Large intestine (tissue), 12 donors: ENCODE results near the gene SMURF1. TPM values are rescaled to one million over a fixed set of nuclear protein-coding genes. Genes with fewer than 3 reads are reported as not detected.

Experiments used
- DNase-seq, 2 donors: peaks; one replicate each; pipeline versions ENCODE4 v3.0.0 to v3.0.0-alpha.2; 2013
- H3K27ac ChIP-seq: one replicate; pipeline ENCODE4 v1.5.1; 2013; ENCODE audit warnings: low read length
- H3K27me3 ChIP-seq: 2 replicates; pipeline ENCODE4 v1.6.1; 2013; ENCODE audit warnings: low read length; ENCODE audit not compliant: control insufficient read depth, insufficient read depth
- H3K36me3 ChIP-seq: 2 replicates; pipeline ENCODE4 v1.6.1; 2013; ENCODE audit warnings: low read length; ENCODE audit not compliant: control insufficient read depth, insufficient read depth
- H3K4me1 ChIP-seq: one replicate; pipeline ENCODE4 v1.6.1; 2013; ENCODE audit warnings: low read length; ENCODE audit not compliant: control insufficient read depth, insufficient read depth
- H3K4me3 ChIP-seq: one replicate; pipeline ENCODE4 v1.5.1; 2013; ENCODE audit warnings: low read length
- H3K9me3 ChIP-seq: one replicate; pipeline ENCODE4 v1.6.1; 2013; ENCODE audit warnings: mild to moderate bottlenecking, low read depth, low read length, moderate library complexity; ENCODE audit not compliant: control insufficient read depth
- WGBS: methylation state at CpG from one replicate; pipeline ENCODE4 v1.1.5; 2013; ENCODE audit warnings: low lambda C conversion rate; ENCODE audit not compliant: insufficient coverage; 5-methylcytosine and 5-hydroxymethylcytosine counted together
- long read RNA-seq, 11 donors: transcript quantifications; one replicate each; lab custom pipeline, GENCODE V29; 2026
- polyA plus RNA-seq: library from polyadenylated mRNA; unstranded; fragments of 120-200 nt; gene quantifications from one replicate; pipeline ENCODE4 v1.2.1, GENCODE V29; 2013

Gene SMURF1
- 14.5 TPM for polyA plus RNA-seq
- long read RNA-seq, donor 1, full-length matches to known transcripts = 1 of 1 reads
- long read RNA-seq, donor 1, partial matches to known transcripts = 0 of 1 reads
- long read RNA-seq, donor 1, other reads (novel, unspliced or antisense) = 0 of 1 reads
- long read RNA-seq, donor 2 = 0 reads
- long read RNA-seq, donor 3, full-length matches to known transcripts = 2 of 2 reads
- long read RNA-seq, donor 3, partial matches to known transcripts = 0 of 2 reads
- long read RNA-seq, donor 3, other reads (novel, unspliced or antisense) = 0 of 2 reads
- long read RNA-seq, donor 4 = 0 reads
- long read RNA-seq, donor 5 = 0 reads
- long read RNA-seq, donor 6, full-length matches to known transcripts = 1 of 1 reads
- long read RNA-seq, donor 6, partial matches to known transcripts = 0 of 1 reads
- long read RNA-seq, donor 6, other reads (novel, unspliced or antisense) = 0 of 1 reads
- long read RNA-seq, donor 7 = 0 reads
- long read RNA-seq, donor 8, full-length matches to known transcripts = 1 of 1 reads
- long read RNA-seq, donor 8, partial matches to known transcripts = 0 of 1 reads
- long read RNA-seq, donor 8, other reads (novel, unspliced or antisense) = 0 of 1 reads
- long read RNA-seq, donor 9 = 0 reads
- long read RNA-seq, donor 10, full-length matches to known transcripts = 2 of 2 reads
- long read RNA-seq, donor 10, partial matches to known transcripts = 0 of 2 reads
- long read RNA-seq, donor 10, other reads (novel, unspliced or antisense) = 0 of 2 reads
- long read RNA-seq, donor 11 = 0 reads

DNA sequence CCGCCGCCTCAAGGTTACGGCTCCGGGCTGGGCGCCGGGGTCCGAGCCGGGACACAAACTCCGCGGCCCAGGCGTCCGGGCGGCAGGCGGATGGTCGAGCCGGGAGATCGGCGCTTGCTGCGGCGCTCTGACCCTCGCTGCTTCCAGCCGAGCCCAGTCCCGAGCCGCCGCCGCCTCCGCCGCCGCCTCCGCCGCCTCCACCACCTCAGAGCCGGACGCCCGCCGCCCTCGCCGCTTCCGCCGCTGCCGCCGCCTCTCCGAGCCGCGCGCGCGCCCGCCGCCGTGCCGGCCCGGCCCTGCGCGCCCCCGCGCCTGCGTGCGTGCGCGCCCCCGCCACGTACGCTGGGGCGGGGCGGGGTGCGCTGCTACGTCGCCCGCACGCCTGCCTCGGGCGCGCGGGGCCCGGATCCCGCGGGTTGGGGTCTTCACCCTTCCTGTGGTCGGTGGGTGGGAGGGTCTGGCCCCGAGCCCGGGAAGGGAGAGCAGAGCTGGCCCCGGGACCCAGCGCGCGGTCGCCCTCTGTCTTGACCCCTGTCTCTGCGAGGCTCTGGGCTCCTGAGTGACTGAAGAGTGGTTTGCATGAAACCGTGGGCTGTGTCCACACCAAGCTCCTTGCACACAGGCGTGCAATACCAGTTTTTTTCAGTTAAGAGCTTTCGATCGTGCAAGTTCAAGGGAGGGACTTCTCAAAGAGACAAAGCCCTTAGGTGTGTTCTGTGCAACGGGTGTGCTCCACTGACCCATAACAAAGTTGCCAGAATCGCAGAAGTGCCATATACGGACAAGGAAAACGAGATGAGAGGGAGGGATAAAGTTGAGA lies at the start of gene SMURF1:
Gene SMURF1, minus strand, starts transcription at position 256 of the 820 bp plus-strand sequence. CDS start 328 bp downstream, outside the sequence.
- WGBS = no CpG with 5 or more reads among the region's 94 CpGs
- H3K4me1 ChIP-seq = peaks cover 6% of the 10 kb centered on the region
- no peaks in the 10 kb centered on the region for H3K27me3 ChIP-seq
- peaks cover 2% of the 10 kb centered on the region for H3K9me3 ChIP-seq
- peak within 1 kb of the TSS; percentile 92 for H3K27ac ChIP-seq
- peak; percentile 70 to 86 for DNase-seq
- peak within 1 kb of the TSS; percentile 65 for H3K4me3 ChIP-seq
- H3K36me3 ChIP-seq = no peaks in the 10 kb centered on the region

DNA sequence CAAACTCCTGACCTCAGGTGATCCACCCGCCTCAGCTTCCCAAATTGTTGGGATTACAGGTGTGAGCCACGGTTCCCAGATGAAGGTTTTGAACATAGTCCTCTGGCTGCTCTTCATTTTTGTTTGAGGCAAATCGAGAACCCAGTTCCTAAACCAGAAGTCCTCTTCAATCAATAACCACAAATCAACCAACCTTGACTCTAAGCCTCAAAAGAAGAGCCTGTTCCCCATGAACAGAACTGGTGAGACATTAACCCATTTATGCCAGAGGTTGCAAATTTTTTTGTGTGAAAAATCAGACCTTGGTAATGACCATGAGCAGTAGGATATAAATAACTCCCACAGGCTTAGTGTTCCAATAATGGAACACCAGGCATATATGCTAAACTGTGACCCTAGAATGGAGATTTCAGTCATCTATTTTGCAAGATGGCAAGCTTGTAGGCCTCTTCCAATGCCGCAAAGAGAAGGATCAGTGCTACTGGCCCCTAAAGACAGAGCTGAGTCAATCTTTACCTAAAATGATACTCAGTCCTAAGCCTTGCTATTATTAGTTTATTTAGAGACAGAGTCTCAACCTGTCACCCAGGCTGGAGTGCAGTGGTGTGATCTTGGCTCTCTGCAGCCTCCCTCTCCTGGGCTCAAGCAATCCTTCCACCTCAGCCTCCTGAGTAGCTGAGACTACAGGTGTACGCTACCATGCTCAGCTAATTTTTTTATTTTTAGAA lies 48.1 kb upstream of the SMURF1 start:
- Histone ChIP-seq H3K4me3 (no peak overlapping the region), H3K27me3 (no peaks in the 10 kb centered on the region), H3K36me3 (no peaks in the 10 kb centered on the region), H3K4me1 (no peaks in the 10 kb centered on the region), H3K9me3 (peaks cover 2% of the 10 kb centered on the region), H3K27ac (no peak overlapping the region)
- DNase-seq = no peak
- no CpG with 5 or more reads among the region's 5 CpGs for WGBS

DNA sequence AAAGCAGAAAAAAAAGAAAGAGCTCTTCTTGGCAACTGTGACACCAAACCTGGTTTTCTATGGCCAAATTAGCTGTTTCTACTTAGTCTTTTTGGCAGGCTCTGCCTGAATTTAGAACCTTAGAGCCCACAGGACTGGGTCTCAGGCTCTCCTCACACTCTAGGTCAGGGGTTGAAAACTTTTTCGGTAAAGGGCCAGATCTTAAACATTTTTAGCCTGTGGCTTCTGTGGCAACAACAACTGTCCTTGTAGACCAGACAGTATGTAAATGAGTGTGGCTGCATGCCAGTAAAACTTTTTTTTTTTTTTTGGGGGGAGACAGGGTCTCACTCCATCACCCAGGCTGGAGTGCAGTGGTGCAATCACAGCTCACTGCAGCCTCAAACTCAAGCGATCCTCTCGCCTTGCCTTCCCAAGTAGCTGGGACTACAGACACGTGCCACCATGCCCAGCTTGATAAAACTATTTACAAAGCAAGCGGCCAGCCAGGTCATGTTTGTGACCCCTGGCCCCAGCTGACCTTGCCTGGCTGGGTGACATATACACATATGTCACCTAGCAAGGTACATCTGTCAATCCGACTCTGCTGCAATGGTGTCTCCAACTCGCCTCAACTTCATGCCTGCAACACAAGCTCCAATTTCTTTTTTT lies 46.6 kb upstream of the SMURF1 start:
- no peak overlapping the region for H3K27ac ChIP-seq
- no peak overlapping the region for H3K4me3 ChIP-seq
- H3K27me3 ChIP-seq = no peaks in the 10 kb centered on the region
- no peaks in the 10 kb centered on the region for H3K4me1 ChIP-seq
- DNase-seq = no peak
- WGBS = 83% methylated on average over 1 of the region's 7 CpGs
- H3K36me3 ChIP-seq = no peaks in the 10 kb centered on the region
- no peaks in the 10 kb centered on the region for H3K9me3 ChIP-seq

DNA sequence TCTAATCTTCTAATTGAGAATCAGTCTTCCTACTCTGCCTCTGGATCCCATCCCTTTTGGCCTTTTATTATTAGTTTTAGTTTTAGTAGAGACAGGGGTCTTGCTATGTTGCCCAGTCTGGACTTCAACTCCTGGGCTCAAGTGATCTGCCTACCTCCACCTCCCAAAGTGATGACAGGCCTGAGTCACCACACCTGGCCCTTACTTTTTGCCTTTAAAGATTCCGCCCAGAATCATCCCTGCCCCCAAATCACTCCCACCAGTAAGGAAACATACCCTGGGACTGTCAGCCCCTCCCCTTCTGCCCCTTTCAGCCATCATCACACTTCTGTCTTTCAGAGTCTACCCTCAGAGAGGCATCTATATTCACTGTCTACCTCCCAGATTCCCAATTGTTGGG lies 45.3 kb upstream of the SMURF1 start:
- H3K36me3 ChIP-seq = no peaks in the 10 kb centered on the region
- no CpG with 5 or more reads among the region's 1 CpG for WGBS
- H3K4me1 ChIP-seq = no peaks in the 10 kb centered on the region
- H3K27ac ChIP-seq = no peak overlapping the region
- H3K27me3 ChIP-seq = no peaks in the 10 kb centered on the region
- H3K9me3 ChIP-seq = no peaks in the 10 kb centered on the region
- H3K4me3 ChIP-seq = no peak overlapping the region
- DNase-seq = no peak

- Histone ChIP-seq H3K27ac (no peak overlapping the region), H3K4me1 (no peaks in the 10 kb centered on the region), H3K27me3 (no peaks in the 10 kb centered on the region), H3K36me3 (no peaks in the 10 kb centered on the region), H3K4me3 (no peak overlapping the region), H3K9me3 (no peaks in the 10 kb centered on the region)
- no peak for DNase-seq
- 100% methylated on average over 4 of the region's 15 CpGs for WGBS
Observed at GRCh38 chr7:99188221-99188620, 44.3 kb upstream of the SMURF1 start.

DNA sequence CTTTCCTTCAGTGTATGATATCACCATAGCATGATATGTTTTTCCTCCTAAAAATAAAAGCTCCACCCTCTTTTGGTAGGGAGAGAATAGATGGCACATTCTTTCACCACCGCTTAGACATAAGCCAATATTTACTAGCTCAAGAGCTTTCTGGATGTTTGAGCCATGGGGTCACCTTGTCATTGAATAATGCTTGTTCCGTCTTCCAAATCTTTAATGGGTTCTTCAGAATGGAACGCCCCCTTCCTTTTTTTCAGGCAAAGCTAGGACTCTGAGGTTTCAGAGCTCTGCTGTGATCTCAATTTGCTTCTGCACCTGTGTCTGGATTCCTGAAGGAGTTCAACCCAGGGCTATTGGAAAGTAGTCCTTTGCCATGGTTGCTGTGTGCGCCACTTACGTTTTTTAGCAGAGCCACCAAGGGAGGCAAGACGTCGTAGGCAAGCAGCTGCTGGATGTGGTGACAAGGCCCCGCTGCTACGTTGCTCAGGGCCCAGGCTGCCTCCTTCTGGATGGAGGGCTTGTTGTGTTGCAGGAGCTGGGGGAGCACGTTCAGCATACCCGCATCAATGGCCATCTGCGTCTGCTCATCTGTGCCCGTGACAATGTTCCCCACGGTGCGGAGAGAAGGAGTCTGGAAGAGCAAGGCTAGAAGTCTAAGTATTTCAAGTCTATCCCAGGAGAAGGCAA lies 40.8 kb upstream of the SMURF1 start:
- DNase-seq = no peak
- Histone ChIP-seq H3K4me1 (no peaks in the 10 kb centered on the region), H3K9me3 (no peaks in the 10 kb centered on the region), H3K27ac (no peak overlapping the region), H3K27me3 (no peaks in the 10 kb centered on the region), H3K36me3 (no peaks in the 10 kb centered on the region), H3K4me3 (no peak overlapping the region)
- no CpG with 5 or more reads among the region's 15 CpGs for WGBS

DNA sequence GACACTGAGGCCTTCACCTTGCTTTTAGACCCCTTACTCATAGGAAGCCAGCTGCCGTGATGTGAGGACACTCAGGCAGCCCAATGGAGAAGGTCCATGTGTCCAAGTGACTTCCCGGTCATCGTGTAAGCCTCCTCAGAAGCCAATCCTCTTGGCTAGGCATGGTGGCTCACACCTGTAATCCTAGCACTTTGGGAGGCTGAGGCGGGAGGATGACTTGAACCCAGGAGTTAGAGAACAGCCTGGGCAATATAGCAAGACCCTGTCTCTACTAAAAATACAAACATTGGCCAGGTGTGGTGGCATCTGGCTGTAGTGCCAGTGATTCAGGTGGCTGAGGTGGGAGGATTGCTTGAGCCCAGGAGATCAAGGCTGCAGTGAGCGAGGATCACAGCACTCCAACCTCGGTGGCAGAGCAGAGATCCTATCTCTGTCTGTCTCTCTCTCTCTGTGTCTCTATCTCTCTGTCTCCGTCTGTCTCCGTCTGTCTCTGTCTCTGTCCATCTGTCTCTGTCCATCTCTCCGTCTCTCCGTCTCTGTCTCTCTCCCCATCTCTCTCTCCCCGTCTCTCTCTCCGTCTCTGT lies 36.3 kb upstream of the SMURF1 start:
- H3K27ac ChIP-seq = no peak overlapping the region
- H3K36me3 ChIP-seq = no peaks in the 10 kb centered on the region
- H3K27me3 ChIP-seq = no peaks in the 10 kb centered on the region
- no peaks in the 10 kb centered on the region for H3K9me3 ChIP-seq
- DNase-seq = no peak
- H3K4me3 ChIP-seq = no peak overlapping the region
- no peaks in the 10 kb centered on the region for H3K4me1 ChIP-seq
- 90% methylated on average over 6 of the region's 12 CpGs for WGBS

DNA sequence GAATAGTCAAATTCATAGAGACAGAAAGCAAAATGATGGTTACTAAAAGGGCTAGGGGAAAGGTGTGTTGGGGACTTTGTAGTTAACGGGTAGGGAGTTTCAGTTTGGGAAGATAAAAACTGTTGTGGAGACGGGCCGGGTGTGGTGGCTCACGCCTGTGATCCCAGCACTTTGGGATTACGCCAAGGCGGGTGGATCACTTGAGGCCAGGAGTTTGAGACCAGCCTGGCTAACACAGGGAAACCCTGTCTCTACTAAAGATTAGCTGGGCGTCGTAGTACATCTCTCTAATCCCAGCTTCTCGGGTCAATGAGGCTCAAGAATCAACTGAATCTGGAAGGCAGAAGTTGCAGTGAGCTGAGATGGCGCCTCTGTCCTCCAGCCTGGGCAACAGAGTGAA lies 33.3 kb upstream of the SMURF1 start:
- no peak for DNase-seq
- no peak overlapping the region for H3K4me3 ChIP-seq
- no peak overlapping the region for H3K27ac ChIP-seq
- no CpG with 5 or more reads among the region's 10 CpGs for WGBS
- H3K36me3 ChIP-seq = no peaks in the 10 kb centered on the region
- peaks cover 10% of the 10 kb centered on the region for H3K4me1 ChIP-seq
- no peaks in the 10 kb centered on the region for H3K27me3 ChIP-seq
- no peaks in the 10 kb centered on the region for H3K9me3 ChIP-seq

DNA sequence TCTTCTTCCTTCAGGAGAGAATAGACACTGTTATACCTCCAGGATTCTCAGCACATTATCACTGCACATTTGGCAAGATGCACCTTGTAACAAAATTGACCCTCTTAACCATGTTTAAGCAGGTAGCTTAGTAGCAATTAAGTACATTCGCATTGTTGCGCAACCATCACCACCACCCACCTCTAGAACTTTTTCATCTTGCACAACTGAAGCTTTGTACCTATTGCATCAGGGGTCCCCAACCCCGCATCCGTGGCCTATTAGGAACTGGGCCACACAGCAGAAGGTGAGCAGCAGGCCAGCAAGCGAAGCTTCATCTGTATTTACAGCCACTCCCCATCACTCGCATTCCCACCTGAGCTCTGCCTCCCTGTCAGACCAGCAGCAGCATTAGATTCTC lies 29.9 kb upstream of the SMURF1 start:
- no CpG with 5 or more reads among the region's 6 CpGs for WGBS
- Histone ChIP-seq H3K27me3 (no peaks in the 10 kb centered on the region), H3K4me1 (peaks cover 19% of the 10 kb centered on the region), H3K4me3 (no peak overlapping the region), H3K9me3 (no peaks in the 10 kb centered on the region), H3K36me3 (no peaks in the 10 kb centered on the region), H3K27ac (peak overlapping the region; percentile 31)
- peak; percentile 58 to 73 for DNase-seq
